ENCODE measurements around the gene BRD7.
A peak's percentile ranks its signal among the peaks of the same experiment; 100 is the strongest.

BRD7 gene

DNA sequence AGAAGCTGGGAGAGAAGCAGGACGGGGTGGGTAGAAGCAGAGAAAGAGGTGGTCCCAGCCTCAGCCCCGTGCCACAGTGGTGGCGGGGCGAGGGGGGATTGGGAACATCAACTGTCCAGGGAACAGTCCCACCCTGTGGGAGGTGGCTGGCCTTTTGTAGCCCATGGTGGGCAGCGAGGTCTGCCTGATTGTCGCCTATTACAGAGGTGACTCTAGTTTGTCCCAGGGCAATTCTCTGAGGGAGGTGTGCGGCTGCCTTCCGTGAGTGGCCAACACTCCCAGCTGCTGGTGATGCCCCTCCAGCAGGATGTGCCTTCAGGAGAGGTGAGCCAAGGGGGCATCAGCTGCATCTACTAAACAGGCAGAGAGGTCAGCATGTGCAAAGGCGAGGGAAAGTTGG lies 5.0 kb upstream of the BRD7 start:
- H3K27me3 ChIP-seq (replicated peaks), result no peaks in the 10 kb centered on the region
- DNase-seq, result no peak
- H3K4me3 ChIP-seq (ENCODE audit: low read depth, low read length), result no peak overlapping the region
- no peaks in the 10 kb centered on the region for H3K36me3 ChIP-seq (replicated peaks)
- in situ Hi-C loops (cut with HindIII; ENCODE audit: low pct_ligation_motif_present, low sequenced_read_pairs), result no loop called here
- TF ChIP-seq, protein P1, sequence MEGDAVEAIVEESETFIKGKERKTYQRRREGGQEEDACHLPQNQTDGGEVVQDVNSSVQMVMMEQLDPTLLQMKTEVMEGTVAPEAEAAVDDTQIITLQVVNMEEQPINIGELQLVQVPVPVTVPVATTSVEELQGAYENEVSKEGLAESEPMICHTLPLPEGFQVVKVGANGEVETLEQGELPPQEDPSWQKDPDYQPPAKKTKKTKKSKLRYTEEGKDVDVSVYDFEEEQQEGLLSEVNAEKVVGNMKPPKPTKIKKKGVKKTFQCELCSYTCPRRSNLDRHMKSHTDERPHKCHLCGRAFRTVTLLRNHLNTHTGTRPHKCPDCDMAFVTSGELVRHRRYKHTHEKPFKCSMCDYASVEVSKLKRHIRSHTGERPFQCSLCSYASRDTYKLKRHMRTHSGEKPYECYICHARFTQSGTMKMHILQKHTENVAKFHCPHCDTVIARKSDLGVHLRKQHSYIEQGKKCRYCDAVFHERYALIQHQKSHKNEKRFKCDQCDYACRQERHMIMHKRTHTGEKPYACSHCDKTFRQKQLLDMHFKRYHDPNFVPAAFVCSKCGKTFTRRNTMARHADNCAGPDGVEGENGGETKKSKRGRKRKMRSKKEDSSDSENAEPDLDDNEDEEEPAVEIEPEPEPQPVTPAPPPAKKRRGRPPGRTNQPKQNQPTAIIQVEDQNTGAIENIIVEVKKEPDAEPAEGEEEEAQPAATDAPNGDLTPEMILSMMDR (IDR thresholded peaks at IDR 0.05; ENCODE audit: low read depth, low read length, missing control alignments), result no peak
- H3K27ac ChIP-seq, result no peak overlapping the region

DNA sequence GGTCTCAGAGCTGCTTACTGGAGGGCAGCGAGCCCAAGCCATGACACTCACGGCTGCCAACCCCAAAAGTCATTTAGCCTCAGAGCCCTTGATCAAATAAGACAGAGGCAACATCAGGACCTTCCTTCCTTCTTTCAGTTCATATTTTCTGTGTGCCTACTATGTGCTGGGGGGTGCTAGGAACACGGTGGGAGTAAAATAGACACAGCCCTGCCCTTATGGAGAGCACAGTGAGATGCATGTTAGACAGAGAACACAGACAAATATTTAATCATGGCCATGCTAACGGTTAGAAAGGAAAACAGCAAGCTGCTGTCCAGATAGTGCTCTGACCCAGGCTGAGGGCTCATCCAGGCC lies 4.5 kb upstream of the BRD7 start:
- no peak for DNase-seq
- Histone ChIP-seq H3K4me3 (ENCODE audit: low read depth, low read length) (no peak overlapping the region), H3K36me3 (replicated peaks) (no peaks in the 10 kb centered on the region), H3K27me3 (replicated peaks) (no peaks in the 10 kb centered on the region), H3K27ac (no peak overlapping the region)
- in situ Hi-C loops (cut with HindIII; ENCODE audit: low pct_ligation_motif_present, low sequenced_read_pairs), result no loop called here
- TF ChIP-seq, protein P1 (IDR thresholded peaks at IDR 0.05; ENCODE audit: low read depth, low read length, missing control alignments), result no peak

- Histone ChIP-seq H3K27ac (no peak overlapping the region), H3K4me3 (ENCODE audit: low read depth, low read length) (no peak overlapping the region), H3K27me3 (replicated peaks) (no peaks in the 10 kb centered on the region), H3K36me3 (replicated peaks) (no peaks in the 10 kb centered on the region)
- TF ChIP-seq, protein P1 (IDR thresholded peaks at IDR 0.05; ENCODE audit: low read depth, low read length, missing control alignments), result no peak
- in situ Hi-C loops (cut with HindIII; ENCODE audit: low pct_ligation_motif_present, low sequenced_read_pairs), result no loop called here
- DNase-seq, result no peak
Observed at GRCh38 chr16:50372611-50373344, 4.0 kb upstream of the BRD7 start.

DNA sequence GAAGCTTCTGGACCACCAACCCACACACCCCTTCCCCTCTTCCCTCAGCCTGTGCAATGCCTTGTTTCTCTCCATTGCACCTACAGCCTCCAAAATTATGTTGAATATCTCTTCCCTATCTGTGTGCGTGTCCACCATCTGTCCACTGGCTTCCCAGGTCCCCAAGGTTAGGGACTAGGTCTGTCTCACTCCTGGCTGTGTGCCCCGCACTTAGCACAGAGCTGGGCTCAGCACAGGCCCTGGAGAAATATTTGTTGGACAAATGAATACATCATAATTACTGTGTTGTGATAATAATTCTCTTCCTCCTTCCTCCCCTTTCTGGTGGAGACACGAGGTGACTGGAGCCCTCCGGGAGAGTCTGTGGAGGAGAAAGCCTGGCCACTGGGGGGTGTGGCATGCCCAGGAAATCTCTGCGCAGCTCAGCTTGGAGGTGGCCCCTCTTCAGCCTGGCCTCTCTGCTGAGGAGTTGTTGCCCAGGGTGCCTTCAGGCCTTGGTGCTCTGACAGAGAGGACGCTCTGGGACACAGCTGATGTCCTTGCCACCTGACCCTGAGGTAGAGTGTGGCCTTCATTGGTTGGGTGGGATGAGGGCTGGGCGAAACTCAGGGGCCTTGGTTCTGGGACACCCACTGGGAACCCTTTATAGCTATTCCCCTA lies 3.3 kb upstream of the BRD7 start:
- no peaks in the 10 kb centered on the region for H3K36me3 ChIP-seq (replicated peaks)
- no peaks in the 10 kb centered on the region for H3K27me3 ChIP-seq (replicated peaks)
- in situ Hi-C loops (cut with HindIII; ENCODE audit: low pct_ligation_motif_present, low sequenced_read_pairs), result no loop called here
- no peak for DNase-seq
- no peak overlapping the region for H3K27ac ChIP-seq
- TF ChIP-seq, protein P1 (IDR thresholded peaks at IDR 0.05; ENCODE audit: low read depth, low read length, missing control alignments), result peak; percentile 65
- H3K4me3 ChIP-seq (ENCODE audit: low read depth, low read length), result no peak overlapping the region

DNA sequence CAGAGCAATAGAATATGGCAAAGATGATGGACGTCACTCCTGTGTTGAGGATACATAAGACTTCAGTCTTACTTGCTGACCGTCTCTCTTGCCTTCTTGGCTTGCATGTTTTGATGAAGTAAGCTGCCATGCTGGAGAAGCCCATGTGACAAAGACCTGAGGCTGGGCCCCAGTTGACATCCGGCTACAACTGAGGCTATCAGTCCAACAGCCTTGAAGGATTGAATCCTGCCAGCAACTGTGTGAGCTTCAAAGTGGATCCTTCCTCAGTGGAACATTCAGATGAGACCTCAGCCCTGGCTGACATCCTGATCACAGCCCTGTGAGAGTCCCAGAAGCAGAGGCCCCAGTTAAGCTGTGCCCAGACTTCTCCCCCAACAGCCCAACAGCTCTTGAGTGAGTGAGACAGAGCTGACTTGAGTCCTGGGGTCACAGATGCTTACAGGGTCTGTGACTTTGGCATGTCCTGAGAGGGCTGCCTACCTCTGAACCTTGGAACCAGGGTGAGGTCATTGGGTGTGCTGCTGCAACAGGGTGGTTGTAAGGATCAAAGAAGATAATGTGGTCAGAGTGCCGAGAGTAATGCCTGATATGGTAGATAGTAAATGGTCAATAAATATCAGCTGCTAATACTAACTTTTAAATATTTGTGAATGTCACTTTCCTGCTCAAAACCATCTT lies 2.4 kb upstream of the BRD7 start:
- no peak for DNase-seq
- in situ Hi-C loops (cut with HindIII; ENCODE audit: low pct_ligation_motif_present, low sequenced_read_pairs), result no loop called here
- H3K27me3 ChIP-seq (replicated peaks), result no peaks in the 10 kb centered on the region
- no peak overlapping the region for H3K4me3 ChIP-seq (ENCODE audit: low read depth, low read length)
- H3K27ac ChIP-seq, result no peak overlapping the region
- TF ChIP-seq, protein P1 (IDR thresholded peaks at IDR 0.05; ENCODE audit: low read depth, low read length, missing control alignments), result no peak
- no peaks in the 10 kb centered on the region for H3K36me3 ChIP-seq (replicated peaks)

Measured in brain microvascular endothelial cell (primary cell).